DOHH2 (cell line): Measurements from ENCODE around the gene GPC5.

ENCODE experiments used
- H3F3A ChIP-seq: fragments of 200-600 bp; sonication (generic), shearing (Covaris generic); 2 replicates; pipeline ENCODE4 v1.6.0; 2016; ENCODE audit warnings: antibody characterized with exemption, mild to moderate bottlenecking; ENCODE audit not compliant: control insufficient read depth, insufficient read depth
- H3K27ac ChIP-seq: fragments of 200-600 bp; sonication (generic); 2 replicates; pipeline ENCODE4 v1.5.1; 2014; ENCODE audit warnings: low read depth, mild to moderate bottlenecking, low read length, moderate library complexity
- H3K27me3 ChIP-seq: fragments of 200-600 bp; sonication (generic); 2 replicates; pipeline ENCODE4 v1.6.1; 2014; ENCODE audit warnings: mild to moderate bottlenecking, low read length, mixed read lengths; ENCODE audit not compliant: control insufficient read depth
- H3K36me3 ChIP-seq: fragments of 200-600 bp; sonication (generic); 2 replicates; pipeline ENCODE4 v1.6.1; 2014; ENCODE audit warnings: mild to moderate bottlenecking, low read length, moderate library complexity, mixed read lengths; ENCODE audit not compliant: control insufficient read depth
- H3K4me1 ChIP-seq: fragments of 200-600 bp; sonication (generic); 2 replicates; pipeline ENCODE4 v1.6.1; 2014; ENCODE audit warnings: mild to moderate bottlenecking, low read length, mixed read lengths; ENCODE audit not compliant: control insufficient read depth
- H3K4me2 ChIP-seq: fragments of 200-600 bp; sonication (generic); 2 replicates; pipeline ENCODE4 v1.6.0; 2014; ENCODE audit warnings: mild to moderate bottlenecking, low read length, moderate library complexity
- H3K4me3 ChIP-seq: fragments of 200-600 bp; sonication (generic); 2 replicates; pipeline ENCODE4 v1.5.1; 2014; ENCODE audit warnings: mild to moderate bottlenecking, low read length, mixed read lengths
- H3K79me2 ChIP-seq: fragments of 200-600 bp; sonication (generic); 2 replicates; pipeline ENCODE4 v1.6.1; 2014; ENCODE audit warnings: mild to moderate bottlenecking, low read length, mixed read lengths; ENCODE audit not compliant: control insufficient read depth
- H3K9me2 ChIP-seq: fragments of 200-600 bp; sonication (generic); replicated peaks from 2 replicates; pipeline ENCODE4 v1.6.1; 2014; ENCODE audit warnings: mild to moderate bottlenecking, low read length, mixed read lengths; ENCODE audit not compliant: control insufficient read depth
- H3K9me3 ChIP-seq: fragments of 200-600 bp; sonication (generic); 2 replicates; pipeline ENCODE4 v1.6.1; 2014; ENCODE audit warnings: antibody characterized with exemption, low read length, mixed read lengths; ENCODE audit not compliant: control insufficient read depth, insufficient read depth
- H4K20me1 ChIP-seq: fragments of 200-600 bp; sonication (generic); 2 replicates; pipeline ENCODE4 v1.6.0; 2014; ENCODE audit warnings: low read depth, mild to moderate bottlenecking, antibody characterized with exemption, low read length, moderate library complexity; ENCODE audit not compliant: control insufficient read depth, insufficient read depth
- CTCF ChIP-seq: fragments of 200-600 bp; sonication (generic); IDR thresholded peaks from one replicate; pipeline ENCODE4 v1.5.1; 2014; ENCODE audit warnings: antibody characterized with exemption, mild to moderate bottlenecking, low read depth, low read length; ENCODE audit not compliant: poor library complexity, severe bottlenecking
- EZH2phosphoT487 ChIP-seq: fragments of 200-600 bp; sonication (generic); IDR thresholded peaks from 2 replicates; pipeline ENCODE4 v1.6.1; 2017; ENCODE audit warnings: borderline replicate concordance, mild to moderate bottlenecking, antibody characterized with exemption, low read length, moderate library complexity, mixed read lengths

GPC5 gene

GRCh38 chr13:91845612-91846011, 447.2 kb downstream of the GPC5 start:
- Histone ChIP-seq H3K27me3 (no peaks in the 10 kb centered on the region), H3F3A (no peaks in the 10 kb centered on the region), H3K4me3 (no peak overlapping the region), H3K9me3 (no peaks in the 10 kb centered on the region), H3K36me3 (no peaks in the 10 kb centered on the region), H3K27ac (no peak overlapping the region), H3K4me2 (no peak overlapping the region), H3K79me2 (no peaks in the 10 kb centered on the region), H3K4me1 (no peaks in the 10 kb centered on the region), H3K9me2 (no peaks in the 10 kb centered on the region), H4K20me1 (no peaks in the 10 kb centered on the region)
- no peak for TF ChIP-seq CTCF
- TF ChIP-seq EZH2phosphoT487, result no peak

DNA sequence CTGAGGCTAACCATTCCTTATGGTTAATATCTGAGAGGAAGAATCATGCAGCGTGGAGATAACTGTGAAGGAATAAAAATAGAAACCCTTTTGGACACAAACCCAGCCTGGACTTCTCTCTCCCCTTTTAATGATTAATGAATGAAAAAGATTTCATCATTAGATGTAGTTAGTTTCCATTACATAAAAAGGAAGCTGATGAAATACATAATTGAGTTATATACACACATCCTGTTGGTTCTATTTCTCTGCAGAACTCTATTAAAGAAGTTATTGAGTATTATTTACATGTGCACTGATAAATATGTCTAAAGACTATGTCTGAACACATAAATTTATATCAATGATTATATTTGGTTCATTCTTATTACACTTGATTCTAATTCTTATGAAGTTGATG, 465.3 kb downstream of the GPC5 start:
- no peak for TF ChIP-seq CTCF
- no peak overlapping the region for H3K4me3 ChIP-seq
- no peak overlapping the region for H3K27ac ChIP-seq

GRCh38 chr13:91868351-91868750, 469.9 kb downstream of the GPC5 start:
- no peak overlapping the region for H3K4me2 ChIP-seq
- no peak overlapping the region for H3K27ac ChIP-seq
- TF ChIP-seq EZH2phosphoT487 (no peak), CTCF (no peak)
- H3K4me1 ChIP-seq, result no peaks in the 10 kb centered on the region
- no peaks in the 10 kb centered on the region for H3K36me3 ChIP-seq
- H3F3A ChIP-seq, result no peaks in the 10 kb centered on the region
- H3K4me3 ChIP-seq, result no peak overlapping the region
- H3K27me3 ChIP-seq, result no peaks in the 10 kb centered on the region
- H4K20me1 ChIP-seq, result no peaks in the 10 kb centered on the region
- H3K9me2 ChIP-seq, result no peaks in the 10 kb centered on the region
- no peaks in the 10 kb centered on the region for H3K79me2 ChIP-seq
- H3K9me3 ChIP-seq, result no peaks in the 10 kb centered on the region

More for the DNA sequence above, 465.3 kb downstream of the GPC5 start:
- H3K9me2 ChIP-seq, result no peaks in the 10 kb centered on the region
- no peaks in the 10 kb centered on the region for H3K36me3 ChIP-seq
- no peaks in the 10 kb centered on the region for H3F3A ChIP-seq
- H3K27me3 ChIP-seq, result no peaks in the 10 kb centered on the region
- H3K4me1 ChIP-seq, result no peaks in the 10 kb centered on the region
- H3K4me2 ChIP-seq, result no peak overlapping the region
- no peaks in the 10 kb centered on the region for H3K9me3 ChIP-seq
- no peaks in the 10 kb centered on the region for H3K79me2 ChIP-seq
- H4K20me1 ChIP-seq, result no peaks in the 10 kb centered on the region

GRCh38 chr13:91878491-91878890, 480.1 kb downstream of the GPC5 start:
- no peak for TF ChIP-seq CTCF
- no peak for TF ChIP-seq EZH2phosphoT487
- Histone ChIP-seq H3K4me1 (no peaks in the 10 kb centered on the region), H3K4me3 (no peak overlapping the region), H3K4me2 (no peak overlapping the region), H3K27ac (no peak overlapping the region), H3F3A (no peaks in the 10 kb centered on the region), H4K20me1 (no peaks in the 10 kb centered on the region), H3K79me2 (no peaks in the 10 kb centered on the region), H3K36me3 (no peaks in the 10 kb centered on the region), H3K9me2 (no peaks in the 10 kb centered on the region; the same call in 1 of the 2 replicates), H3K27me3 (no peaks in the 10 kb centered on the region), H3K9me3 (no peaks in the 10 kb centered on the region)
